Activated CD4-positive, alpha-beta T cell treated with anti-CD3 and anti-CD28 coated beads, Interleukin-2, amount 50 U/mL, for 48 hours (primary cell): ENCODE measurements around the gene RIOX2.
"Not testable (repeated sequence)": the region's sequence is repeated elsewhere in the genome, so short reads cannot be mapped to it uniquely, and the experiment has no call there.

Experiments
- DNase-seq, 2 experiments: peaks; one replicate each; pipeline ENCODE4 v3.0.0-alpha.2; 2020

Gene RIOX2

GRCh38 chr3:97971679-97972567 lies at the start of gene RIOX2:
RIOX2 (minus strand) TSS chr3:97972431; CDS start chr3:97967593, 4,838 bp downstream.
- peak; percentile 75 to 79 for DNase-seq

GRCh38 chr3:98020412-98020811 lies 48.2 kb upstream of the RIOX2 start:
- no peak for DNase-seq

GRCh38 chr3:98018301-98018700 lies 46.1 kb upstream of the RIOX2 start:
- DNase-seq = no peak

- no peak for DNase-seq
These were observed 42.0 kb upstream of the RIOX2 start for GRCh38 chr3:98014268-98014585.

- no peak for DNase-seq
These were observed 41.4 kb upstream of the RIOX2 start for GRCh38 chr3:98013411-98014267.

GRCh38 chr3:98012979-98013378 lies 40.7 kb upstream of the RIOX2 start:
- DNase-seq = no peak

GRCh38 chr3:98010883-98011449 lies 38.7 kb upstream of the RIOX2 start:
- not testable (repeated sequence) for DNase-seq

GRCh38 chr3:98010194-98010882 lies 38.1 kb upstream of the RIOX2 start:
- no peak for DNase-seq

GRCh38 chr3:98008855-98009254 lies 36.6 kb upstream of the RIOX2 start:
- DNase-seq = no peak

GRCh38 chr3:98005438-98005837 lies 33.2 kb upstream of the RIOX2 start:
- DNase-seq = no peak

- no peak for DNase-seq
These were observed 32.5 kb upstream of the RIOX2 start for GRCh38 chr3:98004721-98005120.

- DNase-seq = no peak
These were observed 31.2 kb upstream of the RIOX2 start for GRCh38 chr3:98003306-98003969.

GRCh38 chr3:98002717-98003116 lies 30.5 kb upstream of the RIOX2 start:
- no peak for DNase-seq

- DNase-seq = no peak
These were observed 27.8 kb upstream of the RIOX2 start for GRCh38 chr3:97999994-98000393.

GRCh38 chr3:97999103-97999502 lies 26.9 kb upstream of the RIOX2 start:
- no peak for DNase-seq

GRCh38 chr3:97996988-97997387 lies 24.8 kb upstream of the RIOX2 start:
- no peak for DNase-seq

GRCh38 chr3:97994328-97994945 lies 22.2 kb upstream of the RIOX2 start:
- no peak for DNase-seq

GRCh38 chr3:97993526-97993925 lies 21.3 kb upstream of the RIOX2 start:
- DNase-seq = no peak

GRCh38 chr3:97992547-97993173 lies 20.4 kb upstream of the RIOX2 start:
- no peak for DNase-seq

GRCh38 chr3:97991293-97991682 lies 19.1 kb upstream of the RIOX2 start:
- DNase-seq = no peak

- DNase-seq = peak; percentile 15 to 33
These were observed 18.5 kb upstream of the RIOX2 start for GRCh38 chr3:97990624-97991292.
